Esophagus muscularis mucosa (tissue), 4 donors: ENCODE measurements around the gene GLYATL1.

Source experiments
- CTCF ChIP-seq, 3 experiments: fragments of 200-600 bp in 2 of 3; fragments of 450-650 bp in 1 of 3; sonication (generic) in 2 of 3; IDR thresholded peaks; one replicate each; pipeline ENCODE4 v1.5.1; 2017 to 2019; ENCODE audit warnings: antibody characterized with exemption in 3 of 3, mild to moderate bottlenecking in 2 of 3, moderate library complexity in 1 of 3
- EP300 ChIP-seq: sonication (generic); formaldehyde crosslinking; IDR thresholded peaks from one replicate; pipeline ENCODE4 v1.6.1; 2017; ENCODE audit warnings: antibody characterized with exemption
- POLR2A ChIP-seq: fragments of 450-650 bp; IDR thresholded peaks from one replicate; pipeline ENCODE4 v1.6.1; 2017; ENCODE audit warnings: antibody characterized with exemption, moderate library complexity, mild to moderate bottlenecking, low read depth
- POLR2AphosphoS5 ChIP-seq, 2 donors: sonication (generic); formaldehyde crosslinking; IDR thresholded peaks; one replicate each; pipeline ENCODE4 v1.6.1; 2017; ENCODE audit warnings: antibody characterized with exemption in 2 of 2

- TF ChIP-seq CTCF (IDR thresholded peaks at IDR 0.05) = no peak
- TF ChIP-seq POLR2AphosphoS5 (IDR thresholded peaks at IDR 0.05) = no peak
- no peak for TF ChIP-seq EP300
- TF ChIP-seq POLR2A = no peak
Measured at GRCh38 chr11:58913685-58914084, 25.6 kb upstream of the GLYATL1 start.
